OCI-LY1 (cell line): ENCODE results near the gene TBX5.

Experiments
- H2AFZ ChIP-seq: fragments of 200-600 bp; sonication (generic), shearing (Covaris generic); 2 replicates; pipeline ENCODE4 v1.6.0; 2014; ENCODE audit warnings: antibody characterized with exemption, mild to moderate bottlenecking, low read length
- H3F3A ChIP-seq: fragments of 200-600 bp; sonication (generic), shearing (Covaris generic); 2 replicates; pipeline ENCODE4 v1.6.0; 2014; ENCODE audit warnings: mild to moderate bottlenecking, antibody characterized with exemption, low read length, moderate library complexity; ENCODE audit not compliant: insufficient read depth
- H3K27ac ChIP-seq: fragments of 200-600 bp; sonication (generic); 2 replicates; pipeline ENCODE4 v1.5.1; 2014; ENCODE audit warnings: low read length, mixed run types, mild to moderate bottlenecking, low read depth; ENCODE audit not compliant: poor library complexity, severe bottlenecking
- H3K27me3 ChIP-seq: fragments of 200-600 bp; sonication (generic); 2 replicates; pipeline ENCODE4 v1.6.0; 2014; ENCODE audit warnings: antibody characterized with exemption, mild to moderate bottlenecking, low read length, moderate library complexity; ENCODE audit not compliant: insufficient read depth
- H3K36me3 ChIP-seq: fragments of 200-600 bp; sonication (generic); 2 replicates; pipeline ENCODE4 v1.6.1; 2014; ENCODE audit warnings: mild to moderate bottlenecking, antibody characterized with exemption, low read length, moderate library complexity, mixed read lengths; ENCODE audit not compliant: insufficient read depth
- H3K4me1 ChIP-seq: fragments of 200-600 bp; sonication (generic); 2 replicates; pipeline ENCODE4 v1.5.1; 2014; ENCODE audit warnings: mild to moderate bottlenecking, low read length, moderate library complexity; ENCODE audit not compliant: insufficient read depth, severe bottlenecking
- H3K4me2 ChIP-seq: fragments of 200-600 bp; sonication (generic), shearing (Covaris generic); 2 replicates; pipeline ENCODE4 v1.6.1; 2014; ENCODE audit warnings: low read length
- H3K4me3 ChIP-seq: fragments of 200-600 bp; sonication (generic); 2 replicates; pipeline ENCODE4 v1.5.1; 2014; ENCODE audit warnings: low read length, low read depth, mild to moderate bottlenecking, mixed read lengths; ENCODE audit not compliant: poor library complexity, severe bottlenecking
- H3K79me2 ChIP-seq: fragments of 200-600 bp; shearing (Covaris generic); 2 replicates; pipeline ENCODE4 v1.6.1; 2016; ENCODE audit warnings: mixed run types, low read length, mixed read lengths; ENCODE audit not compliant: insufficient read depth
- H3K9ac ChIP-seq: fragments of 200-600 bp; sonication (generic), shearing (Covaris generic); 2 replicates; pipeline ENCODE4 v1.6.1; 2014; ENCODE audit warnings: mild to moderate bottlenecking, low read length, mixed read lengths
- H3K9me2 ChIP-seq: fragments of 200-600 bp; sonication (generic), shearing (Covaris generic); 2 replicates; pipeline ENCODE4 v1.6.1; 2014; ENCODE audit warnings: low read depth, mild to moderate bottlenecking, low read length, mixed read lengths
- H3K9me3 ChIP-seq: fragments of 200-600 bp; shearing (Covaris generic); 2 replicates; pipeline ENCODE4 v1.6.1; 2014; ENCODE audit warnings: low read length, mixed read lengths
- H4K20me1 ChIP-seq: fragments of 200-600 bp; sonication (generic), shearing (Covaris generic); 2 replicates; pipeline ENCODE4 v1.6.0; 2016; ENCODE audit warnings: mild to moderate bottlenecking, low read length; ENCODE audit not compliant: insufficient read depth
- EZH2 ChIP-seq: fragments of 200-600 bp; sonication (generic), shearing (Covaris generic); IDR thresholded peaks from 2 replicates; pipeline ENCODE4 v1.8.0; 2017; ENCODE audit warnings: borderline replicate concordance, mixed run types, mild to moderate bottlenecking, antibody characterized with exemption, low read length, moderate library complexity, mixed read lengths
- TF ChIP-seq, protein P1 (sequence below): fragments of 200-600 bp; sonication (generic), shearing (Covaris generic); IDR thresholded peaks from 2 replicates; pipeline ENCODE4 v1.5.1; 2017; ENCODE audit warnings: mild to moderate bottlenecking, antibody characterized with exemption, low read length, moderate library complexity, mixed read lengths

Gene TBX5

DNA sequence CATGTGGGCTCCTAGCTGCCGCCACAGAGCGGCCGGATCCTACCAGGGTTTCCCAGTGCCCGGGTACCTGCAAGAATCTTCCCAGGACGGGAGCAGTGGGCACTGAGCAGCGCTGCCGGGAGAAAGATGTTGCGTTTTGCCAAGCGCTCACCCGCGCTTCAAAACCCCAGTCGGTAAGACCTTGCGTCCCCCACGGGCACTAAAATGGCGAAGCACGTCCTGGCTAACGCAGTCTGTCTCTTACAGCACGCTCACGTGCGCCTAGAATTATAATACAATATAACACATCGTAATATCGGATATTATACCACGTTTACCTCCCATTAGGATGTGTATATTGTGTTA, 35.1 kb upstream of the TBX5 start:
- H2AFZ ChIP-seq = no peak overlapping the region
- TF ChIP-seq EZH2 = no peak
- TF ChIP-seq, protein P1, sequence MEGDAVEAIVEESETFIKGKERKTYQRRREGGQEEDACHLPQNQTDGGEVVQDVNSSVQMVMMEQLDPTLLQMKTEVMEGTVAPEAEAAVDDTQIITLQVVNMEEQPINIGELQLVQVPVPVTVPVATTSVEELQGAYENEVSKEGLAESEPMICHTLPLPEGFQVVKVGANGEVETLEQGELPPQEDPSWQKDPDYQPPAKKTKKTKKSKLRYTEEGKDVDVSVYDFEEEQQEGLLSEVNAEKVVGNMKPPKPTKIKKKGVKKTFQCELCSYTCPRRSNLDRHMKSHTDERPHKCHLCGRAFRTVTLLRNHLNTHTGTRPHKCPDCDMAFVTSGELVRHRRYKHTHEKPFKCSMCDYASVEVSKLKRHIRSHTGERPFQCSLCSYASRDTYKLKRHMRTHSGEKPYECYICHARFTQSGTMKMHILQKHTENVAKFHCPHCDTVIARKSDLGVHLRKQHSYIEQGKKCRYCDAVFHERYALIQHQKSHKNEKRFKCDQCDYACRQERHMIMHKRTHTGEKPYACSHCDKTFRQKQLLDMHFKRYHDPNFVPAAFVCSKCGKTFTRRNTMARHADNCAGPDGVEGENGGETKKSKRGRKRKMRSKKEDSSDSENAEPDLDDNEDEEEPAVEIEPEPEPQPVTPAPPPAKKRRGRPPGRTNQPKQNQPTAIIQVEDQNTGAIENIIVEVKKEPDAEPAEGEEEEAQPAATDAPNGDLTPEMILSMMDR = no peak
- H3K27me3 ChIP-seq = no peaks in the 10 kb centered on the region
- H3K36me3 ChIP-seq = no peaks in the 10 kb centered on the region
- no peak overlapping the region for H3K27ac ChIP-seq
- H3K9me2 ChIP-seq = no peaks in the 10 kb centered on the region
- no peak overlapping the region for H3K4me2 ChIP-seq
- H3F3A ChIP-seq = no peaks in the 10 kb centered on the region
- H3K9me3 ChIP-seq = no peaks in the 10 kb centered on the region
- no peaks in the 10 kb centered on the region for H4K20me1 ChIP-seq
- no peak overlapping the region for H3K9ac ChIP-seq
- H3K4me3 ChIP-seq = no peak overlapping the region
- no peaks in the 10 kb centered on the region for H3K79me2 ChIP-seq
- H3K4me1 ChIP-seq = no peaks in the 10 kb centered on the region

DNA sequence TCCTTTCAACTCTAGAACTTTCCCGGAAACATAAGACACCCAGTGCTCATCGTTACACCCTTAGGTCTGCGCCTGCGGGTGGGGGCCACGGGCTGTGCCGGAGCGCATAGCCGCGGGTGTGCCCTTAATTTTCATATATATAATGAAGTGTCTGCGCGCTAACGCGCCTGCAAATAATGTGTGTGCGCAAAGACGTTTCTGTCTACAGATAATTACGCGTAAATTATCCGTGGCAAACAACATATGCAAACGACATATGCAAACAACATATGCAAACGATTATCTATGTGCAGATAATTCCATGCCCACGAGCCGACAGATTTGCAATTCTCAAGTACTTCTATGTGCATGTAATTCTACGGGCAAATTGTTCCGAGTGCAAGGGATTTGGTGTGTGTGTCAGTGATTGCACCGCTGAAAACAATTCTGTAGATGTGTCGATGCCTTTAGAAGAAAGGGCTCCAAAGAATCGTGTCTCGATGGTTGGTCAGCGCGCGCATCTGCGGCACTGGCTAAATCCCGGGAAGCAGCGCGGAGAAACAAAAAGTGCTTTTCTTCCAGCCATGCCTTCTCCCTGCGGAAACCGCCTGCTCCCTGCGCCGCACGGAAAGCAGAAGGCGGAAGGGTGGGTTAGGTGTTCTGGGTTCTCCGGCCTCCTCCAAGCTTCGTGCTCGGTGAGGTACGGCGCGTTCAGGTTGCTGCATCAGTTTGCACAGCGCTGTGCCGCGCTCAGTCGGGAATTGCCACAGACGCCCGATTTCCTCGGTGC, 34.5 kb upstream of the TBX5 start:
- Histone ChIP-seq H3K9ac (no peak overlapping the region), H3K27me3 (no peaks in the 10 kb centered on the region), H3K4me2 (no peak overlapping the region), H3K4me3 (no peak overlapping the region), H2AFZ (no peak overlapping the region), H3K9me3 (no peaks in the 10 kb centered on the region), H3K36me3 (no peaks in the 10 kb centered on the region), H4K20me1 (no peaks in the 10 kb centered on the region), H3K9me2 (no peaks in the 10 kb centered on the region), H3K79me2 (no peaks in the 10 kb centered on the region), H3F3A (no peaks in the 10 kb centered on the region), H3K4me1 (no peaks in the 10 kb centered on the region), H3K27ac (no peak overlapping the region)
- TF ChIP-seq, protein P1 = no peak
- no peak for TF ChIP-seq EZH2

- Histone ChIP-seq H3K4me2 (no peak overlapping the region), H3K9me3 (no peaks in the 10 kb centered on the region), H3K36me3 (no peaks in the 10 kb centered on the region), H2AFZ (no peak overlapping the region), H3K79me2 (no peaks in the 10 kb centered on the region), H3K9ac (no peak overlapping the region), H3K9me2 (no peaks in the 10 kb centered on the region), H3K27me3 (no peaks in the 10 kb centered on the region), H3K4me1 (no peaks in the 10 kb centered on the region), H3K27ac (no peak overlapping the region), H3F3A (no peaks in the 10 kb centered on the region), H4K20me1 (no peaks in the 10 kb centered on the region), H3K4me3 (no peak overlapping the region)
- TF ChIP-seq EZH2 = no peak
- TF ChIP-seq, protein P1 = no peak
These were observed 33.9 kb upstream of the TBX5 start for GRCh38 chr12:114439817-114440216.
